GM23338 (cell line): ENCODE data around the gene VGLL4. TPM values are rescaled to one million over a fixed set of nuclear protein-coding genes. Genes with fewer than 3 reads are reported as not detected.

Source experiments
- ATAC-seq: fragments of 200-7000 bp; cut with Tn5 transposase; 3 replicates; pipeline ENCODE4 v1.9.1; 2020
- DNase-seq: peaks from one replicate; pipeline ENCODE4 v3.0.0-alpha.2; 2015; ENCODE audit warnings: low spot score
- H2AFZ ChIP-seq: fragments of 200-600 bp; sonication (generic); 2 replicates; pipeline ENCODE4 v1.8.0; 2016; ENCODE audit warnings: antibody characterized with exemption, mild to moderate bottlenecking, moderate library complexity
- H3F3A ChIP-seq: fragments of 200-600 bp; sonication (generic); replicated peaks from 2 replicates; pipeline ENCODE4 v1.8.0; 2017; ENCODE audit warnings: antibody characterized with exemption, mixed run types, low read depth
- H3K27ac ChIP-seq: fragments of 200-600 bp; sonication (generic); 2 replicates; pipeline ENCODE4 v1.6.1; 2016; ENCODE audit warnings: low read depth
- H3K27me3 ChIP-seq: fragments of 200-600 bp; sonication (generic); 2 replicates; pipeline ENCODE4 v1.8.0; 2016; ENCODE audit warnings: mild to moderate bottlenecking, mixed run types, moderate library complexity; ENCODE audit not compliant: insufficient read depth
- H3K36me3 ChIP-seq: fragments of 200-600 bp; sonication (generic); 2 replicates; pipeline ENCODE4 v1.8.0; 2016; ENCODE audit warnings: mild to moderate bottlenecking; ENCODE audit not compliant: insufficient read depth
- H3K4me1 ChIP-seq: fragments of 200-600 bp; sonication (generic); 2 replicates; pipeline ENCODE4 v1.8.0; 2016; ENCODE audit warnings: mild to moderate bottlenecking, moderate library complexity; ENCODE audit not compliant: insufficient read depth
- H3K4me2 ChIP-seq: fragments of 200-600 bp; sonication (generic); 2 replicates; pipeline ENCODE4 v1.7.1; 2017; ENCODE audit warnings: mixed run types
- H3K4me3 ChIP-seq: fragments of 200-600 bp; sonication (generic); 2 replicates; pipeline ENCODE4 v1.6.1; 2016; ENCODE audit warnings: mixed run types
- H3K79me2 ChIP-seq: fragments of 200-600 bp; sonication (generic); replicated peaks from 2 replicates; pipeline ENCODE4 v1.8.0; 2017; ENCODE audit warnings: mild to moderate bottlenecking; ENCODE audit not compliant: insufficient read depth
- H3K9me2 ChIP-seq: fragments of 200-600 bp; sonication (generic); 2 replicates; pipeline ENCODE4 v1.8.0; 2017; ENCODE audit not compliant: insufficient read depth
- H4K20me1 ChIP-seq: fragments of 200-600 bp; sonication (generic); replicated peaks from 2 replicates; pipeline ENCODE4 v1.8.0; 2017; ENCODE audit warnings: mild to moderate bottlenecking; ENCODE audit not compliant: insufficient read depth
- H3K27ac Mint-ChIP-seq: 2 replicates; pipeline ENCODE4 v1.8.0; 2020; ENCODE audit warnings: inconsistent platforms, mild to moderate bottlenecking, moderate library complexity, mixed read lengths
- H3K27me3 Mint-ChIP-seq: 3 replicates; pipeline ENCODE4 v1.8.0; 2022; ENCODE audit warnings: low read depth, mild to moderate bottlenecking, moderate library complexity, mixed read lengths, inconsistent platforms; ENCODE audit not compliant: insufficient read depth, poor library complexity
- H3K36me3 Mint-ChIP-seq: 3 replicates; pipeline ENCODE4 v1.8.0; 2021; ENCODE audit warnings: low read depth, mild to moderate bottlenecking, inconsistent platforms, moderate library complexity, mixed read lengths
- H3K4me1 Mint-ChIP-seq: 3 replicates; pipeline ENCODE4 v1.8.0; 2020; ENCODE audit warnings: mild to moderate bottlenecking, inconsistent platforms, mixed read lengths
- H3K4me3 Mint-ChIP-seq: 3 replicates; pipeline ENCODE4 v1.8.0; 2021; ENCODE audit warnings: moderate library complexity, mild to moderate bottlenecking, inconsistent platforms, mixed read lengths
- H3K9me3 Mint-ChIP-seq: 3 replicates; pipeline ENCODE4 v1.8.0; 2020; ENCODE audit warnings: moderate library complexity, mild to moderate bottlenecking, inconsistent platforms, mixed read lengths
- CREB1 ChIP-seq: fragments of 250-450 bp; sonication (Bioruptor Pico); IDR thresholded peaks from 2 replicates; pipeline ENCODE4 v1.5.0; 2020; ENCODE audit warnings: low read depth, mild to moderate bottlenecking, moderate library complexity
- CTCF ChIP-seq, 2 experiments: fragments of 200-600 bp in 1 of 2; sonication (generic) in 1 of 2; conservative IDR thresholded peaks; 2 replicates each; pipeline versions ENCODE4 v1.5.1 to v1.6.1; 2016 to 2017; ENCODE audit warnings: antibody characterized with exemption in 2 of 2, low read depth in 2 of 2, mild to moderate bottlenecking in 2 of 2, moderate library complexity in 1 of 2
- EZH2 ChIP-seq: fragments of 200-600 bp; sonication (generic); IDR thresholded peaks from one replicate; pipeline ENCODE4 v1.8.0; 2017; ENCODE audit warnings: antibody characterized with exemption, mild to moderate bottlenecking, low read depth; ENCODE audit not compliant: unreplicated experiment
- EZH2phosphoT487 ChIP-seq: fragments of 200-600 bp; sonication (generic); IDR thresholded peaks from one replicate; pipeline ENCODE4 v1.8.1; 2018; ENCODE audit warnings: antibody characterized with exemption; ENCODE audit not compliant: unreplicated experiment
- JUNB ChIP-seq: IDR thresholded peaks from one replicate; pipeline ENCODE4 v1.6.1; 2016; ENCODE audit warnings: antibody characterized with exemption; ENCODE audit not compliant: unreplicated experiment
- NANOG ChIP-seq: IDR thresholded peaks from 2 replicates; pipeline ENCODE4 v1.6.1; 2016; ENCODE audit warnings: antibody characterized with exemption, borderline replicate concordance
- POLR2AphosphoS5 ChIP-seq: IDR thresholded peaks from 2 replicates; pipeline ENCODE4 v1.6.1; 2016; ENCODE audit warnings: antibody characterized with exemption, low read depth
- STAT1 ChIP-seq: IDR thresholded peaks from one replicate; pipeline ENCODE4 v1.6.1; 2016; ENCODE audit warnings: antibody characterized with exemption; ENCODE audit not compliant: unreplicated experiment
- ZNF114 ChIP-seq: fragments of 250-450 bp; sonication (Bioruptor Pico); IDR thresholded peaks from 2 replicates; pipeline ENCODE4 v1.5.0; 2020; ENCODE audit warnings: mild to moderate bottlenecking, moderate library complexity
- ZNF331 ChIP-seq: fragments of 250-450 bp; sonication (Bioruptor Pico); IDR thresholded peaks from 2 replicates; pipeline ENCODE4 v1.5.0; 2020; ENCODE audit warnings: low read depth, mild to moderate bottlenecking, moderate library complexity
- ZNF462 ChIP-seq: fragments of 250-450 bp; sonication (Bioruptor Pico); IDR thresholded peaks from 2 replicates; pipeline ENCODE4 v1.5.0; 2020; ENCODE audit warnings: mild to moderate bottlenecking, moderate library complexity
- polyA plus RNA-seq: library from polyadenylated mRNA; unstranded; fragments of >200 nt; fragmentation: Nextera tagmentation; extraction: Ambion mirVana; gene quantifications from 2 replicates; pipeline ENCODE4 v1.2.1, GENCODE V29; 2016
- total RNA-seq: library from RNA; depleted of rRNA; stranded (reverse); fragments of >200 nt; shearing (Covaris generic); gene quantifications from 2 replicates; pipeline ENCODE4 v1.2.3, GENCODE V29; 2014

Gene VGLL4
- total and polyA plus RNA-seq, 2 experiments from 2014 or later: 20.8 to 45.9 TPM

GRCh38 chr3:11679964-11680363 is 36.2 kb upstream of the VGLL4 start:
- Histone ChIP-seq H3K27ac (no peak overlapping the region), H2AFZ (no peak overlapping the region), H3K4me2 (no peak overlapping the region), H3K27me3 (no peaks in the 10 kb centered on the region), H4K20me1 (peaks cover 9% of the 10 kb centered on the region; the same call in 1 of the 2 replicates), H3K36me3 (no peaks in the 10 kb centered on the region), H3K79me2 (no peaks in the 10 kb centered on the region), H3K4me3 (no peak overlapping the region), H3K4me1 (no peaks in the 10 kb centered on the region), H3F3A (no peaks in the 10 kb centered on the region), H3K9me2 (no peaks in the 10 kb centered on the region)
- Mint-ChIP-seq H3K27me3 (peaks cover 10% of the 10 kb centered on the region), H3K4me1 (no peaks in the 10 kb centered on the region), H3K9me3 (no peaks in the 10 kb centered on the region), H3K4me3 (no peak overlapping the region), H3K36me3 (0 out of 3 replicates have a peak, but pooled peaks cover 4% of the 10 kb centered on the region), H3K27ac (no peak overlapping the region)
- no peak for ATAC-seq
- no peak for DNase-seq
- TF ChIP-seq ZNF331 (CRISPR knock-in tag) (no peak), JUNB (no peak), ZNF114 (no peak), ZNF462 (CRISPR knock-in tag) (no peak), CREB1 (CRISPR knock-in tag) (no peak), EZH2 (no peak)

- no peak overlapping the region for H3K4me3 Mint-ChIP-seq
- Histone ChIP-seq H3K4me2 (no peak overlapping the region), H4K20me1 (peaks cover 6% of the 10 kb centered on the region; the same call in 1 of the 2 replicates), H3K4me1 (peaks cover 8% of the 10 kb centered on the region; the same call in 1 of the 2 replicates), H3K4me3 (no peak overlapping the region), H3K79me2 (peaks cover 2% of the 10 kb centered on the region), H3F3A (no peaks in the 10 kb centered on the region), H2AFZ (no peak overlapping the region), H3K36me3 (no peaks in the 10 kb centered on the region), H3K27ac (no peak overlapping the region), H3K27me3 (no peaks in the 10 kb centered on the region), H3K9me2 (no peaks in the 10 kb centered on the region)
- no peaks in the 10 kb centered on the region for H3K36me3 Mint-ChIP-seq
- no peak for ATAC-seq
- peaks cover 6% of the 10 kb centered on the region for H3K27me3 Mint-ChIP-seq
- DNase-seq: no peak
- H3K9me3 Mint-ChIP-seq: no peaks in the 10 kb centered on the region
- TF ChIP-seq STAT1 (no peak), CTCF (conservative IDR thresholded peaks at IDR 0.05; ENCODE audit: low read depth in 2 of 2) (no peak), POLR2AphosphoS5 (no peak), EZH2phosphoT487 (no peak), NANOG (no peak)
- no peak overlapping the region for H3K27ac Mint-ChIP-seq
- peaks cover 14% of the 10 kb centered on the region for H3K4me1 Mint-ChIP-seq
Measured at GRCh38 chr3:11672363-11672762, 28.6 kb upstream of the VGLL4 start.
